Measurements from ENCODE around the gene TMEM233. TPM values are rescaled to one million over a fixed set of nuclear protein-coding genes. Genes with fewer than 3 reads are reported as not detected.

The TMEM233 gene
- total RNA-seq, 2 experiments from 2014 or later: not detected

DNA sequence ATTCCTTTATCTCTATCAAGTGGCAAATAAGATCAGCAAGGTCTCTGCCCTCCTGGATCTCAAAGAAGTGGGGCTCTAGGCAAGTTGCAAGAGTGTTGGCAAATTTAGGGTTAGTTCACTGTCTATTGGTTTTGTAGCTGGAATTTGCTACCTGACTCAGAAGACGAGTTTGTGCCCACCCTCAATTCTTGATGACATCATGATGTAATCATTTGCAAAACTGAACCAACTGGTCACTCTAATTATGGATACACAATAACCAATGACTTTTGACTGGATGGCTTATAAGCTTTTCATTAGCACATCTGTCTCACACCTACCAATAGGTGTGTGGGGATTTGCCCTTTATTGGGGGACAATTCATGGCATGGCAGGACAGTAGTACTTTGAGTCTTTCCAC is 4.6 kb downstream of the TMEM233 start:
- H3K4me3 ChIP-seq (ENCODE audit: low read depth, low read length, poor library complexity, severe bottlenecking): no peak overlapping the region
- no peaks in the 10 kb centered on the region for H3K79me2 ChIP-seq (ENCODE audit: insufficient read depth, low read depth, low read length)
- TF ChIP-seq EZH2phosphoT487 (IDR thresholded peaks at IDR 0.05; ENCODE audit: borderline replicate concordance, low read depth, low read length): no peak
- TF ChIP-seq, protein P1, sequence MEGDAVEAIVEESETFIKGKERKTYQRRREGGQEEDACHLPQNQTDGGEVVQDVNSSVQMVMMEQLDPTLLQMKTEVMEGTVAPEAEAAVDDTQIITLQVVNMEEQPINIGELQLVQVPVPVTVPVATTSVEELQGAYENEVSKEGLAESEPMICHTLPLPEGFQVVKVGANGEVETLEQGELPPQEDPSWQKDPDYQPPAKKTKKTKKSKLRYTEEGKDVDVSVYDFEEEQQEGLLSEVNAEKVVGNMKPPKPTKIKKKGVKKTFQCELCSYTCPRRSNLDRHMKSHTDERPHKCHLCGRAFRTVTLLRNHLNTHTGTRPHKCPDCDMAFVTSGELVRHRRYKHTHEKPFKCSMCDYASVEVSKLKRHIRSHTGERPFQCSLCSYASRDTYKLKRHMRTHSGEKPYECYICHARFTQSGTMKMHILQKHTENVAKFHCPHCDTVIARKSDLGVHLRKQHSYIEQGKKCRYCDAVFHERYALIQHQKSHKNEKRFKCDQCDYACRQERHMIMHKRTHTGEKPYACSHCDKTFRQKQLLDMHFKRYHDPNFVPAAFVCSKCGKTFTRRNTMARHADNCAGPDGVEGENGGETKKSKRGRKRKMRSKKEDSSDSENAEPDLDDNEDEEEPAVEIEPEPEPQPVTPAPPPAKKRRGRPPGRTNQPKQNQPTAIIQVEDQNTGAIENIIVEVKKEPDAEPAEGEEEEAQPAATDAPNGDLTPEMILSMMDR (conservative IDR thresholded peaks at IDR 0.05; ENCODE audit: low read length): no peak
- H2AFZ ChIP-seq (ENCODE audit: low read length): no peak overlapping the region
- H3K9me2 ChIP-seq (ENCODE audit: insufficient read depth, low read length): no peaks in the 10 kb centered on the region
- no peaks in the 10 kb centered on the region for H3K36me3 ChIP-seq (ENCODE audit: insufficient read depth, low read length)
- no TSS peak for BruUV-seq (replicated peaks)
- H3K4me2 ChIP-seq (ENCODE audit: low read length): no peak overlapping the region
- DNase-seq (ENCODE audit: low spot score): no peak
- H3K9me3 ChIP-seq (ENCODE audit: low read length): no peaks in the 10 kb centered on the region
- H3K27ac ChIP-seq (ENCODE audit: low read depth, low read length, poor library complexity, severe bottlenecking): no peak overlapping the region
- H4K20me1 ChIP-seq (ENCODE audit: insufficient read depth, low read length): no peaks in the 10 kb centered on the region
- ChIA-PET CTCF (ENCODE audit: unreplicated experiment) (no interaction called here), POLR2A (no interaction called here)
- intact Hi-C loops (cut with micrococcal nuclease; ENCODE audit: unreplicated experiment): no loop called here
- no peaks in the 10 kb centered on the region for H3K4me1 ChIP-seq (ENCODE audit: insufficient read depth, low read length, poor library complexity, severe bottlenecking)

DNA sequence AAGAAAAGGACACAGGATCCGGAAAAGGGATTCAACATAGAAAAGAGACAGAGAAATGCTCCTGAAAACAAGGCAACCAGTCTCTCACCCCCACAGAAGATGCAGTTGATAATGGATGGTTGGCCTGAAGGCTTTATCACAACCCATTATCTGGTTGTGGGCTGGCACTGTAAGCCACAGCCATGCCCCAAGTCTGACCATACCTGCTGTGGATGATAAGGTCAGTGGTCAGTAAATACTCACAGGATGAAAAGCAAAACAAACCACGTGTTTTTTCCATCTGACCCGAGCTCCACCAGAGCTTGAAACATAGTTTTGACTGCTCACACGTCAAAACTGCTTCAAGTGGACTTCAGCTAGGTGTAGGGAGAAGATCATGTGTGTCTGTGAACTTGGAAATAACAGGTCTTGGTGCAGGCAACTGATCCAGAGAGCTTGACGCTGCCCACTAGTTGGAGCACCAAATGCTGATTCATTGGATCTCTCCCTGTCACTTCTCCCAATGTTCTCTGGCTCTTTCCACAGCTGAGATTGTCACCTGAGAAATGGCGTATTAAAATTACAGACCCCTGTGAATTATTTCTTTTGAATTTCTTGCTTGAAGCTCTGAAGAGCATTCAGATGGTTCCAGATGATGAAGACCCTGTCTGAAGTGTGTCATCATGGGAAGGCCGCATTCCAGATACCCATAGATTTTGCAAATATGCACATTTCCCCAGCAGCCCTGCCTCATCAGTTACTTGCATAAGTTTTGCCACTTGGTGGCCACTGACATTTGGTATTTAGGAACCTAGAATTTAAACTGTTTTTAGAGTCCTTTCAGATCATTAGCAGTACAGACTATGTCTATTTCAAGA is 8.5 kb downstream of the TMEM233 start:
- no TSS peak for BruUV-seq (replicated peaks)
- CTCF ChIA-PET (ENCODE audit: unreplicated experiment): no interaction called here
- no peak overlapping the region for H3K4me2 ChIP-seq (ENCODE audit: low read length)
- H3K4me1 ChIP-seq (ENCODE audit: insufficient read depth, low read length, poor library complexity, severe bottlenecking): no peaks in the 10 kb centered on the region
- intact Hi-C loops (cut with micrococcal nuclease; ENCODE audit: unreplicated experiment): no loop called here
- DNase-seq (ENCODE audit: low spot score): no peak
- no peak overlapping the region for H3K27ac ChIP-seq (ENCODE audit: low read depth, low read length, poor library complexity, severe bottlenecking)
- H3K4me3 ChIP-seq (ENCODE audit: low read depth, low read length, poor library complexity, severe bottlenecking): no peak overlapping the region
- POLR2A ChIA-PET: no interaction called here
- no peaks in the 10 kb centered on the region for H4K20me1 ChIP-seq (ENCODE audit: insufficient read depth, low read length)
- H3K79me2 ChIP-seq (ENCODE audit: insufficient read depth, low read depth, low read length): no peaks in the 10 kb centered on the region
- no peak overlapping the region for H2AFZ ChIP-seq (ENCODE audit: low read length)
- no peaks in the 10 kb centered on the region for H3K9me3 ChIP-seq (ENCODE audit: low read length)
- no peaks in the 10 kb centered on the region for H3K9me2 ChIP-seq (ENCODE audit: insufficient read depth, low read length)
- no peak for TF ChIP-seq EZH2phosphoT487 (IDR thresholded peaks at IDR 0.05; ENCODE audit: borderline replicate concordance, low read depth, low read length)
- TF ChIP-seq, protein P1 (conservative IDR thresholded peaks at IDR 0.05; ENCODE audit: low read length): no peak
- H3K36me3 ChIP-seq (ENCODE audit: insufficient read depth, low read length): no peaks in the 10 kb centered on the region

GRCh38 chr12:119602734-119603094 is 9.1 kb downstream of the TMEM233 start:
- intact Hi-C loops (cut with micrococcal nuclease; ENCODE audit: unreplicated experiment): no loop called here
- Histone ChIP-seq H3K4me2 (ENCODE audit: low read length) (no peak overlapping the region), H3K4me1 (ENCODE audit: insufficient read depth, low read length, poor library complexity, severe bottlenecking) (no peaks in the 10 kb centered on the region), H3K36me3 (ENCODE audit: insufficient read depth, low read length) (no peaks in the 10 kb centered on the region), H3K9me3 (ENCODE audit: low read length) (no peaks in the 10 kb centered on the region), H3K79me2 (ENCODE audit: insufficient read depth, low read depth, low read length) (no peaks in the 10 kb centered on the region), H3K27ac (ENCODE audit: low read depth, low read length, poor library complexity, severe bottlenecking) (no peak overlapping the region), H2AFZ (ENCODE audit: low read length) (no peak overlapping the region), H3K4me3 (ENCODE audit: low read depth, low read length, poor library complexity, severe bottlenecking) (no peak overlapping the region), H3K9me2 (ENCODE audit: insufficient read depth, low read length) (no peaks in the 10 kb centered on the region), H4K20me1 (ENCODE audit: insufficient read depth, low read length) (no peaks in the 10 kb centered on the region)
- no TSS peak for BruUV-seq (replicated peaks)
- TF ChIP-seq, protein P1 (conservative IDR thresholded peaks at IDR 0.05; ENCODE audit: low read length): no peak
- no peak for TF ChIP-seq EZH2phosphoT487 (IDR thresholded peaks at IDR 0.05; ENCODE audit: borderline replicate concordance, low read depth, low read length)
- POLR2A ChIA-PET: no interaction called here
- CTCF ChIA-PET (ENCODE audit: unreplicated experiment): no interaction called here
- DNase-seq (ENCODE audit: low spot score): no peak
